Activated CD4-positive, alpha-beta T cell treated with anti-CD3 and anti-CD28 coated beads for 48 hours (primary cell): ENCODE data around the gene AXIN1.

Experiments
- DNase-seq: peaks from one replicate; pipeline ENCODE4 v3.0.0-alpha.2; 2020

AXIN1 gene

DNA sequence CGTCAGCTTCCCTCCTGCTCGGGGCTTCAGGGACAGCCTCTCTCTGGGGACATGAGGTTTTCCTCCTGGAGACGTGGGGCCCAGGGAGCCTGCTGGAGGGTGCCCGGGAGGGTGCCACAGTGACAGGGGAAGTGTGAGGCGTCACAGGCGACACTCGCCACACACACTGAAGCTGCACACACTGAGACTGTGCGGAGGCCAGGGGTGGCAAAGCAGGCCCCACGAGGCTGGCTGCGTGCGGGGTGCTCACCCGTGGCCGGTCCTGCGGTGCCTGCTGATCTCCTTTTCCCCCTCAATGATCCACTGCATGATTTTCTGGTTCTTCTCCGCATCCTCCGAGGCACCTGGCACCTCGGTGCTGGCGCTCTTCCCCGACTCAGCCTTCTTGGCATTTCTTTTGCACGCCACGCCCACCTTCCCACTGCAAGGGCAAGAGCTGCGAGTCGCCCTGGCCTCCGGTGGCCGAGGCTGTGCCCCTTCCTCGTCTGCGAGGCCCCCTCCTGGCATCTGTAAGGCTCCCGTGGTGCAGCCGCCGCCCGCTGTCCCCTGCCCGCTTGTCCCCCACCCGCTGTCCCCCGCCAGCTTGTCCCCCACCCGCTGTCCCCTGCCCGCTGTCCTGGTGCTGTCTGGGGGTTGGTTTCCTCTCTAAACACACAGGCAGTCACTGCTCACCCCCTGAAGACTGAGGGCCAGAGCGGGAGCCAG, 55.6 kb downstream of the AXIN1 start:
- DNase-seq = no peak

DNA sequence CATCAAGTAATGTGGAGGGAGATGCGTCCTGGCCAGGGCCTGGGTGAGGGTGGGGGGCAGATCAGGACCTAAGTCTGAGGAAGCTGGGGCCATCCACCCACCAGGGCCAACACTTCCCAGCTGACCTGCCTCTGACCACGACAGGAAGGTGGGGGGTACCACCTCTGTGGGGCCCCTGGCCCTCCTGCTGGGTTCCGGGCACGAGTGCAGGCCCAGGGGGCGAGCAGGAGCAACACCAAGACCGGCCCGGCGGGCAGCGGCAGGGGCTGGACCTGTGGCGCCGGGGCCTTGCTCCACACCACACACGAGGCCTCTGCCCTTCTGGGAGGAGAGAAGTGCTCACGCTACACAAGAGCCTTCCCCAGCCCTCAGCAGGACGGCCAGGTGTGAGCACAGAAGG, 56.2 kb downstream of the AXIN1 start:
- no peak for DNase-seq

DNA sequence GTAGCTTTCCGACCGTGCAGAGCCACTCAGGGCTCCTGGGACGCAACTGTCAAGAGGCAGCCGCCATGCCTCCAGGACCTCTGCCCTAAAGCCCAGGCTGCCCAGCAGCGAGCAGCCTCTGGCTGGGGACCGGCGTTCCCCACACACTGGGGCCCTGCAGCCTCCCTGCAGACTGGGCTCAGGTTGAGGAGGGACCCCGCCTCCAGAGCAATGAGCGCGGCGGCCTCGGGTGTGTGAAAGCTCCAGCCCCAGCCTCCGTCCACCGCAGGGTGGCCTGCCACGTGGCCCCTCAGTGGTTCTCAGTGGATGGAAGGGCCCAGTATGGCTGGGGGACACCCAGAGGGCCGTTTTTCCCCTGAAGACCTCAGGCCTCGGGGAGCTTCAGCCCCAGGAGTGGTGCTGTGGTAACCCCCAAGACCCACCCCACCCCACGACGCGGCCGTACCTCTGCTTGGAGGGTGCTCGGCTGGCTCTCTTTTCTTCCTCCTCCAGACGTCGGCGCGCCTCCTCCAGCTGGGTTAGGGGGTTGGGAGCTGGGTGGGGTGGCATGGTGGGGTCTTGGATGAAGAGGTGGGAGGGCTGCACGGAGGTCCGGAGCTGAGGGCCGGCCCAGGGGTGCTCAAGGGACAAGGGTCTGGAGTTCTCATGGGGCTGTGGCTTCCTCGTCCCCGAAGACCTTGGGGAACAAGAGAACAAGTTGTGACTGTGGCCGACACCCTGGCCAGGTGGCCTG, 59.3 kb downstream of the AXIN1 start:
- no peak for DNase-seq

DNA sequence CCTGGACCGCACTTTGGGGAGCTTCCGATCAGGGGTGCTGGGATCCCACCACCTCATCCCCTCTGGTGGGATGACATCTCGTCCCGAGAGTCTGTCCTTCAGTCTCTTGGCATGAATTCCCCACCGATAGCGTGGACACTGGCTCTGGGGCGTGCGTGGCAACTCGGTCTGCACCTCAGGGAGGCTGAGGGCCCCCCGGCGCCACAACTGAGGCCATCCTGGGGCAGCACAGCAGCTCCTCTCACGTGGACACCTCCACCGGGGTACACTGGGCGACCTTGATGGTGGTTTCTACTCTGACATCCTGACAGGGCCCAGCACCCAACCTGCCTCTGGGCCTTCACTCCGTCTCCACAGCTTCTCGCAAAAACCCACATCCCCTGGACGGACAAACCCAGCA, 61.0 kb downstream of the AXIN1 start:
- no peak for DNase-seq

DNA sequence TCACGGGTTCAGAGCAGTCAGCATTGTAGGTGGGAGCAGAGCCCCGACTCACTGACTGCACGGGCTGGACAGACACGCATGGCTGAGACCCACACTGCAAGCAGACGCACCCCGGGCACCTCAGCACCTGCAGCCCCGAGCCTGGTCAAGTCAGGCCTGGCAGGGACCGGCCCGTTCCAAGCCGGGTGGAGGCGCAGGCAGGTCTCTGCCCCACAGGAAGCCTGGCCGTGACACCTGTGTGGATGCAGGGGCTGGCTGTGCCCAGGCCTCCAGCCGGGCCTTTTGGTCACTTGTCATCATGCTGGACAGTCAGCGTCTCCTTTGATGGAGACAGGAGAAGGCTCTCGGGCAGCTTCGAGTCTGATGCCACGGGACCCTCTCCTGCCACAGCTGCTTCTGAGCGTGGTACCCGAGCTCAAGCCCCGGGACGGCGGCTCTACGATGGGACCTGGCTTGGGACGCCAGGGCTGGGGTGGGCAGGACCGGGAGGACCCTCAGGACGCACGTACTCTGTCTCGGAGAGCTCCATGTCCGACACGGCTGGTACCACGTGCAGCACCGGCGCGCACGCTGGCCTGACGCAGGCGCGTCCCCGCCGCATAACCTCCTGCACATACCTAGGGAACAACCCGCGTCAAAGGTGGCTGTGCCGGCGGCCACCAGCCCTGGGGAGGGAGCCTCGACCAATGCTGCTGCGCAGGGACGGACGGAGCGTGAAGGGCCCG, 61.7 kb downstream of the AXIN1 start:
- no peak for DNase-seq

DNA sequence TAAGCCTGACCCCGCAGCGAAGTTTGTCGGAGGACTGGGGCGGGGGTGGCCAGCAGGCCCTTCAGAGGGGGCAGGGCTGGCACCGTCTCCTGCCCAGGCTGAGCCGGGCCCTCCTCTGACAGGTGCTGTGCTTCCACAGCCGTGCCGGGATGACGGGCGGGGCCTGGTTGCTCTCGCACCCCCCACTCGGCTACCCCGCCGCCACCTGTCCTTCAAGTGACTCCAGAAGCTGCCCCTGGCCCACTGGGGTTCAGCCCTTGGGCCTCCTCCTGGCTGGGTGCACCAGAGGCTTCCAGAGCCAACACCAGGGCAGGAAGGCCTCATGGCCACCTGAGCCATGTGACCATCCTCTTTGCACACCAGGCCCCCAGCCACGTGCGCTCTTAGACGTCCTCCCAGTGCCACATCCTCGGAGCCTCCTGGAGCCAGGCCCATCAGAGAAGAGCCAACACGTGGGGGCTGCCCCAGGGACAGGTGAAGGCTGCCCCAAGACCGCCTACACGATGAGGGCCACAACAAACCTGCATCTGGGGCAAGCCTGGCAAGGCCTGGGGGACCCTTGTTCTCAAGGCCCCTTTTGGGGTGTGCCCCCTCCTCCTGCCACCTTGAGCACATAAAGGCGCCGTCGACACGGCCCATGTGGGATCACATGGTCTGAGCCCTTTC, 62.4 kb downstream of the AXIN1 start:
- no peak for DNase-seq

DNA sequence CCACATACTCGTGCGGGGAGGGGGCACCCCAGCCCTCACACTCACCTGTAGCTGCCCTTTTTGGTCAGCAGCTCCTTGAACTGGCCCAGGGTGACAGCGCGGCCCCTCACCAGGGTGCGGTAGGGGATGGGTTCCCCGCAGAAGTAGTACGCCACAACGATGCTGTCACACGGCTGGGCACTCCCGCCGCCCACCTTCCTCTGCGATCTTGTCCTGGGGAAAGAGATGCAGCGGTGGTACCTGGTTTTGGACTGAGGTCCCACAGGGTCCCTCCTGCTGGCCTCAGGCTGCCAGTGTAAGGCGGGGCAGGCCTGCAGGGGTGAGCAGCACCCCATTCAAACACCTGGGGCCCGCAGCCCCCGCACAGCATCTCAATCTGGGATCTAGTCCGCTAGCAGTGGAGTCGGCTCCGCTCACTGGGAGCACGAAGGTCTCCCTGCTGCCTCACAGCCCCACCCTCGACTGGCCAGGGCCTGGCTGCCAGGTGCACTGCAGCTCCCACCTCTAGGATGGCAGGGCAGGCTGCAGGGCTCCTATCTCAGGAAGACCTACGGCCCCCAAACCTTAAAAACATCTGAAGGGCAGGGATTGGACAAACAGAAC, 63.0 kb downstream of the AXIN1 start:
- DNase-seq = no peak

DNA sequence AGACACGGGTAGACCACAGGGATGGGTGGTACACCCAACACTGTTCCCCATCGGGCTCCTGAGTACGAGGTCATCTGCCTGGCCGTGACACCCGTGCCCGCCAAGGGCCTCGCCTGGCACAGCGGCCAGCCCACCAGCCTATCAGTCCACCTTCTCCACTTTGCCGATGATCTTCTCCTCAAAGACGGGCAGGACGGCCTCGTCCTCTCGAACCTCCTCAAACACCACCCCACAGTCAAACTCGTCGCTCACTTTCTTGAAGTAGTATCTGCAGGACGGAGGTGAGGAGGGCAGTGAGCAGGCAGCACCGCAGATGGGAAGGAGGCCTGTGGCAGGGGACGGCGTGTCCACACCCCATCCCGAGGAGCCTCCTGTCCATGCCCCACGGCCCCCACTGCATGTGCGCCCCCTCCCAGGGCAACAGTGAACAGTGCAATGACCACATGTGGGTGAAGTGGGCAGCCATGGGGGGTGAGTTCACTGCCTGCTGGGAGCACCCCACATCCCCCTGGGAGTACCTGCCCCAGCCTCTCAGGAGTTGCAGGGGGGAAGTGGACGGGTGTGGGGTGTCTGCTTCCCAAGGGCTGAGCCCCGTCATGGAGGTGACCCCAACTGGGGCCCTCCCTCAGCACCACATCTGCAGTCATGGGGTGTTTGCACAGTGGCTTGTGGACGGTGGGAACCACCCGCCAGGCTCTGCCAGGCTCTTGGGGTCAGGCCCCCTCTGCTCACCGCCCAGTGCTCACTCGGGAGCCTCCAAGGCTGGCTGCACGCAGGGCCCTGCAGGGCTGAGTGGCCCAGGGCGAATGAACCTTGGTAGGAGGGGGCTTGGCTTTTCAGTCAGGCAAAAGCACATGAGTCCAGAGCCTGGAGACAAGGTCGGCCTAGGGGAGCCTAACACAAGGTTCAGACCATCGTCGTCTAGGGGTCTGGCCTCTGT, 64.3 kb downstream of the AXIN1 start:
- DNase-seq = no peak

DNA sequence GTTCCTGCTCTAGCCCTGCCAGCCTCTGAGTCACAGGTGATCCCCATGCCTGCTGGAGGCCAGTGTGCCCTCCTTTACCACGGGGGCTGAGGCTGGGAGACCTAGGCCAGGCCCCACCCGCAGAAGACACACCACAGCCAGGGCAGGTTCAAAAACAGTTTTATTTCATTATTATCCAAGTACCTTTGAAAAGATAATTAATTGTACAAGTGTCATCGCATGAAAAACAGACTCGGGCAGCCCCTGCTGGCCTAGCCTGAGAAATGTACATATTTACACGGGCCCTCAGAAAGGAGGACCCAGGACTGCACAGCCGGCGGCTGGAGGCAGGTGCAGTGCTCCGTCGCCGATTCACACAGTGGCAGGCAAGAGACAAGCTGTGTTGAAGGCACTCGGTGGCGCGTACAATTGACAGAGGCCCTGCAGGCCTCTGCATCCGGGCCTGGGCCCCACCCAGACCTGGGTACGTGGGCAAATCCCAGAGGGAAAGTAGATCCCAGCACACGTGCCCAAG, 65.2 kb downstream of the AXIN1 start:
- no peak for DNase-seq

DNA sequence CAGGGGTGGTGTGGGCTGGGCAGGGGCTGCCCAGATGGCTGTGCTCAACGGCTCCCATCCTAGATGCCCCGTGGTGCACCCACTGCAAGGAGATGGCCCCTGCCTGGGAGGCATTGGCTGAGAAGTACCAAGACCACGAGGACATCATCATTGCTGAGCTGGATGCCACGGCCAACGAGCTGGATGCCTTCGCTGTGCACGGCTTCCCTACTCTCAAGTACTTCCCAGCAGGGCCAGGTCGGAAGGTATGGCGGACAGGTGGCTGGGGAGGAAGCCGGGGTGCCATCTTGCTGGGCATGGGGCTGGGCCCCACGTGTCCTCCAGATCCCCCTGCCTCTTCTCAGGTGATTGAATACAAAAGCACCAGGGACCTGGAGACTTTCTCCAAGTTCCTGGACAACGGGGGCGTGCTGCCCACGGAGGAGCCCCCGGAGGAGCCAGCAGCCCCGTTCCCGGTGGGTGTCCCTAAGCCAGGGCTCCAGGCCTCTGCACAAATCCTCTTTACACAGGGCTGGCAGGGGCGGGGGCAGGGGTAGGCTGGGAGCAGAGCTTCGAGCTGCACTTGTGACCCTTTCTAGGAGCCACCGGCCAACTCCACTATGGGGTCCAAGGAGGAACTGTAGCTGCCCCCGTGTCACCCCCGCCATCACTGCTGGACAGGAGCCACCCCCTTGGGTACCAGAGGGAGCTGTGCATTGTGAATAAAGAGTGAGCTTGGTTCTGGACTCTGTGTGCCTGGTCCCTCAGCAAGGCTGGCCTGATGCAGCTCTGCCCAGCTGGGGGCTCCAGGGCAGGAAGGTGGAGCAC, 65.8 kb downstream of the AXIN1 start:
- DNase-seq = no peak

DNA sequence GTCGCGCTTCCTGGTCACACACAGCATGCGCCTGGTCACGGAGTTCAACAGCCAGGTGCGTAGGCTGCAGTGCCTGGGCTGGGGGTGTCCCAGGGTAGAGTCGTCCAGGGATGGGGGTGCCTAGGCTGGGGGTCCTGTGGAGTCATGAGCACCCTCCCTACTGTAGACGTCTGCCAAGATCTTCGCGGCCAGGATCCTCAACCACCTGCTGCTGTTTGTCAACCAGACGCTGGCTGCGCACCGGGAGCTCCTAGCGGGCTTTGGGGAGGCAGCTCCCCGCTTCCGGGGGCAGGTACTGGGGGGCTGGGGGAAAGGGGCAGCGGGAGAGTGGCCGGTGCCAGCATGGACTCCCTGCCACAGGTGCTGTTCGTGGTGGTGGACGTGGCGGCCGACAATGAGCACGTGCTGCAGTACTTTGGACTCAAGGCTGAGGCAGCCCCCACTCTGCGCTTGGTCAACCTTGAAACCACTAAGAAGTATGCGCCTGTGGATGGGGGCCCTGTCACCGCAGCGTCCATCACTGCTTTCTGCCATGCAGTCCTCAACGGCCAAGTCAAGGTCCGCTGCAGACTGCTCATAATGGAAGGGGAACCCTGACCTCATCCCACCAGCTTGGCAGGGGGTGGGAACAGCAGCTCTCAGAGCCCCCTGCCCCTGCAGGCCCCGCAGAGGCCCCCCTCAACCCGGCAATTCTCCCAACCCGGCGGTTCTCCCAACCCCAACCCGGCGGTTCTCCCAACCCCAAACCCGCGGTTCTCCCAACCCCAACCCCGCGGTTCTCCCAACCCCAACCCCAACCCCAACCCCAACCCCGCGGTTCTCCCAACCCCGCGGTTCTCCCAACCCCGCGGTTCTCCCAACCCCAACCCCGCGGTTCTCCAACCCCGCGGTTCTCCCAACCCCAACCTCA, 67.1 kb downstream of the AXIN1 start:
- no peak for DNase-seq

DNA sequence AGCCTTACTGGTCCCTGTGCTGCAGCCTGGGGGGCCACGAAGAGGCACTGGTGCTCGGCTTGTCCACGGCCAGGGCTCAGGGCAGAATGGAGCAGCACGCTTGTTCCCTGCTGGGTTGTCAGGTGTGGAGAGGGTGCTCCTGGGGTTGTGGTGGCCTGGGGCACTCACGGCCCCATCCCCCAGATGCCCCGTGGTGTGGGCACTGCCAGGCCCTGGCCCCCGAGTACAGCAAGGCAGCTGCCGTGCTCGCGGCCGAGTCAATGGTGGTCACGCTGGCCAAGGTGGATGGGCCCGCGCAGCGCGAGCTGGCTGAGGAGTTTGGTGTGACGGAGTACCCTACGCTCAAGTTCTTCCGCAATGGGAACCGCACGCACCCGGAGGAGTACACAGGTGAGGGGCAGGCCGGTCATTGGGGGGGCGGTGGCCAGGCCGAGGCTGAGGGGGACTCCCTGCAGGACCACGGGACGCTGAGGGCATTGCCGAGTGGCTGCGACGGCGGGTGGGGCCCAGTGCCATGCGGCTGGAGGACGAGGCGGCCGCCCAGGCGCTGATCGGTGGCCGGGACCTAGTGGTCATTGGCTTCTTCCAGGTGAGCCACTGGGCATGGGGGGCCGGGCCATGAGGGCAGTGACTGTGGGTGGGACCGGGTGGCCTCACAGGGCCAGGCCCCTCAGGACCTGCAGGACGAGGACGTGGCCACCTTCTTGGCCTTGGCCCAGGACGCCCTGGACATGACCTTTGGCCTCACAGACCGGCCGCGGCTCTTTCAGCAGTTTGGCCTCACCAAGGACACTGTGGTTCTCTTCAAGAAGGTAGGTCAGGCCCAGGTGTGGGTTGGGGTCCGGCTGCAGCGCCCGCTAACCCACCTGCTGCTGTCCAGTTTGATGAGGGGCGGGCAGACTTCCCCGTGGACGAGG, 68.1 kb downstream of the AXIN1 start:
- no peak for DNase-seq

DNA sequence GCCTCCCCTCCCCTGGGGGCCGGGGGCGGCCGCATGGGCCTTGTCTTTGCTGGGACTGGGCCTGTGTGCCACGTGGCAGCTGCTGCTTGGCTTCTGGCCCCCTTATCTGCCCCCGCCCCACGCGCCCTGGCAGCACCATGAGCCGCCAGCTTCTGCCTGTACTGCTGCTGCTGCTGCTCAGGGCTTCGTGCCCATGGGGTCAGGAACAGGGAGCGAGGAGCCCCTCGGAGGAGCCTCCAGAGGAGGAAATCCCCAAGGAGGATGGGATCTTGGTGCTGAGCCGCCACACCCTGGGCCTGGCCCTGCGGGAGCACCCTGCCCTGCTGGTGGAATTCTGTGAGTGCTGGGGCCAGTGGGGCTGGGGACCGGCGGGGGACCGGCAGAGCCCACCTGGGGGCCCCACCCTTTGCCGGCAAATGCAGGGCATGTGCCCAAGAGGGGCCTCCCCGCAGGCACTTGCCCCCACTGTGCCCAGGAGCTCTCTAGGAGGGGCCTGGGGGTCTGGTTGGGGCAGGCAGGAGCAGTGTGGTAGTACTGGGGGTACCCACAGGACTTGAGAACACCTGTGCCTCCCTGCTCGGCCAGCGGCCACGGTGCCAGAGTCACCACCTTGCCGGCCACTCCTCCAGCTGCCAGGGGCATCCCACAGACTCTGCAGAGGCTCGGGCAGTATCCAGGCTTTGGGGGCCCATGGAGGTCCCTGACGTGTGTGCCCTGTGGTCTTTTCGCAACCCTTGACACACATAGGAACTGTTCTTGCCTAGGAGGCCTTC, 69.3 kb downstream of the AXIN1 start, which contains the start of gene PDIA2:
Gene PDIA2, plus strand, starts transcription at position 132 of the 773 bp plus-strand sequence. Its CDS starts 6 bp downstream, at position 138.
- no peak for DNase-seq

DNA sequence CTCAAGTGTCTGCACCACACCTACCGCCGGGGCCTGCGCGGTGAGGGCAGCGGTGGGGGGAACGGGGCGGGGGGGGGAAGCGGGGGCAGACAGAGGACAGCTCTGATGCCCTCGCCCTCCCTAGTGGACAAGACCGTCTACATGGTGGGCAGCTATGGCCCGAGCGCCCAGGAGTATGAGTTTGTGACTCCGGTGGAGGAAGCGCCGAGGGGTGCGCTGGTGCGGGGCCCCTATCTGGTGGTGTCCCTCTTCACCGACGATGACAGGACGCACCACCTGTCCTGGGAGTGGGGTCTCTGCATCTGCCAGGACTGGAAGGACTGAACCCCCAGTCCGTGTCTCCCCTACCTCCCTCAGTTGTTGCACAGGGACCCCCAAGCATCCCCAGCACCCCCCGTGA, 70.0 kb downstream of the AXIN1 start:
- no peak for DNase-seq

DNA sequence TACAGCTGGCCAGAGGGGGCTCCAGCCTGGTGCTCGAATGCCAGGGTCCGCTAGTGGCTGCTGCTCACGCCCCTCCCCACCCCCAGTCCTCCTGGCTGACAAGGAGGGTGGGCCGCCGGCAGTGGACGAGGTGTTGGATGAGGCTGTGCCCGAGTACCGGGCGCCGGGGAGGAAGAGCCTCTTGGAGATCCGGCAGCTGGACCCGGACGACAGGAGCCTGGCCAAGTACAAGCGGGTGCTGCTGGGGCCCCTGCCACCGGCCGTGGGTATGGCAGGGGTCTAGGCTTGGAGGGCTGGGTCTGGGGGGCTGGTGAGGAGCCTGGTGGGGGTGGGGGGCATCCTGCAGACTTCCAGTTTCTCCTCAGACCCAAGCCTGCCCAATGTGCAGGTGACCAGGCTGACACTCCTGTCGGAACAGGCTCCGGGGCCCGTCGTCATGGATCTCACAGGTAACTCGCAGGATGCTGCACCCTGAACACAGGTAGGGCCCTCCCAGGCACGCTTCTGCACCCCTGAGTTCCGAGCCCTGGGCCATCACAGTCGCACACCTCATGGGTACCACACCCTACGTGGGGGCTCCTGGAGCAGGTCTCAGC, 70.8 kb downstream of the AXIN1 start:
- no peak for DNase-seq

DNA sequence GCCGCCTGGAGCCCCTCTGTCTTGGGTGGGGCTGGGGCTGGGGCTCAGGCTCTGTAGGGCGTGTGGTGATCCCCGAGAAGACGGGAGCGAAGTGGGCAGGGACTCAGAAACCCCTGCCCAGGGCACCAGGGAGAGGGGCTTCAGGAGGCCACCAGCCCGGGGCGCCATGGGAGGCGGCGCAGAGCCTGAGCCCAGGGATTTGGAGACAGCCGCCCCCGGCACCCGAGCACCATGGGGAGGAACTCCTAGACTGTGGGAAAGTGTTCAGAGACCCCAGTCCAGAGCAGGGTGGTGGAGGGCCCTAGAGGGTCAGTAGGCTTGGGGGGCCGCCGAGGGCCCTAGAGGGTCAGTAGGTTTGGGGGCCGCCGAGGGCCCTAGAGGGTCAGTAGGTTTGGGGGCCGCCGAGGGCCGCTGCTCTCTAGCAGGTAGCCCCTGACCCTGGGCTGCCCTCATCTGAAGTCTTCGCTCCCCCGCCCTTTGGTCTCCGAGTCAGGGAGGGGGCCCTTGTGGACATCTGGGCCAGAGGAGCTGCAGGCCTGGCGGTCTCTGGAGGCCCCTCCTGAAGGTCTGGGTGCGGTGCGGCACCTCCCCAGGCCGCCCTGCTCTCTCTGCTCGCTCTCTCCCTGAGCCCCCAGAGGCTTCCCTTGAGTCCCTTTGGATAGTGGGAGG, 71.4 kb downstream of the AXIN1 start:
- DNase-seq = no peak

DNA sequence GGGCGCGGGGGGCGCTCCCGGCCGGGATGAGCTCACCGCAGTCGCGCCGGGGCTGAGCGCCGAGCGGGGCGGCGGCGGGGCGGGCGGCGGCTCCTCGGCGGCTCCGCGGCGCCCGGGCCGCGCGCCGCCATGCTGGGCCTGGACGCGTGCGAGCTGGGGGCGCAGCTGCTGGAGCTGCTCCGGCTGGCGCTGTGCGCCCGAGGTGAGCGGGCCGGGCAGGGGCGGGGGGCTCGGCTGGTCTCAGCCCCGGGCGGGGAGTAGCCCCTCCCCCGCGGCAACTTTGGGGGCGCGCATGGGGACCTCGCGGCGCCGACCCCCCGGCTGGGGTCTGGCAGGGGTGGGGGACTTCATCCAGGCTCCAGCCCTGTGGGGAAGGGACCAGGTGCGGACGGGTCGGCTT, 72.0 kb downstream of the AXIN1 start, which contains the start of gene ARHGDIG:
Gene ARHGDIG, plus strand, starts transcription at position 40 of the 400 bp plus-strand sequence. Its CDS starts 90 bp downstream, at position 130.
- DNase-seq = no peak
